SKM-1 (cell line): ENCODE measurements around the gene ABHD12.

Experiments used
- DNase-seq: peaks from one replicate; lab custom pipeline; 2025; ENCODE audit not compliant: unreplicated experiment; lab: John Stamatoyannopoulos, UW

Gene ABHD12

GRCh38 chr20:25258828-25259227 lies 131.8 kb downstream of the ABHD12 start:
- no peak for DNase-seq

- DNase-seq, result no peak
These were observed 132.2 kb downstream of the ABHD12 start for GRCh38 chr20:25258476-25258805.

- no peak for DNase-seq
These were observed 132.7 kb downstream of the ABHD12 start for GRCh38 chr20:25257756-25258475.

- DNase-seq, result no peak
These were observed 133.5 kb downstream of the ABHD12 start for GRCh38 chr20:25257130-25257529.

- no peak for DNase-seq
These were observed 134.3 kb downstream of the ABHD12 start for GRCh38 chr20:25256226-25256859.

GRCh38 chr20:25254986-25255680 lies 135.5 kb downstream of the ABHD12 start:
- no peak for DNase-seq

- no peak for DNase-seq
These were observed 136.1 kb downstream of the ABHD12 start for GRCh38 chr20:25254571-25254970.

GRCh38 chr20:25253606-25254275 lies 136.9 kb downstream of the ABHD12 start:
- no peak for DNase-seq

GRCh38 chr20:25252686-25253421 lies 137.8 kb downstream of the ABHD12 start:
- DNase-seq, result no peak

- DNase-seq, result no peak
These were observed 138.4 kb downstream of the ABHD12 start for GRCh38 chr20:25252230-25252651.

GRCh38 chr20:25251558-25251957 lies 139.1 kb downstream of the ABHD12 start:
- no peak for DNase-seq

- no peak for DNase-seq
These were observed 139.6 kb downstream of the ABHD12 start for GRCh38 chr20:25251019-25251418.

GRCh38 chr20:25250508-25250907 lies 140.1 kb downstream of the ABHD12 start:
- no peak for DNase-seq
